ELR (cell line): Measurements from ENCODE around the gene JMJD6.
"Not testable (repeated sequence)": the region's sequence is repeated elsewhere in the genome, so short reads cannot be mapped to it uniquely, and the experiment has no call there.

Source experiments
- DNase-seq: peaks from one replicate; pipeline ENCODE4 v3.0.0-alpha.2; 2015; ENCODE audit warnings: low read depth

Gene JMJD6

DNA sequence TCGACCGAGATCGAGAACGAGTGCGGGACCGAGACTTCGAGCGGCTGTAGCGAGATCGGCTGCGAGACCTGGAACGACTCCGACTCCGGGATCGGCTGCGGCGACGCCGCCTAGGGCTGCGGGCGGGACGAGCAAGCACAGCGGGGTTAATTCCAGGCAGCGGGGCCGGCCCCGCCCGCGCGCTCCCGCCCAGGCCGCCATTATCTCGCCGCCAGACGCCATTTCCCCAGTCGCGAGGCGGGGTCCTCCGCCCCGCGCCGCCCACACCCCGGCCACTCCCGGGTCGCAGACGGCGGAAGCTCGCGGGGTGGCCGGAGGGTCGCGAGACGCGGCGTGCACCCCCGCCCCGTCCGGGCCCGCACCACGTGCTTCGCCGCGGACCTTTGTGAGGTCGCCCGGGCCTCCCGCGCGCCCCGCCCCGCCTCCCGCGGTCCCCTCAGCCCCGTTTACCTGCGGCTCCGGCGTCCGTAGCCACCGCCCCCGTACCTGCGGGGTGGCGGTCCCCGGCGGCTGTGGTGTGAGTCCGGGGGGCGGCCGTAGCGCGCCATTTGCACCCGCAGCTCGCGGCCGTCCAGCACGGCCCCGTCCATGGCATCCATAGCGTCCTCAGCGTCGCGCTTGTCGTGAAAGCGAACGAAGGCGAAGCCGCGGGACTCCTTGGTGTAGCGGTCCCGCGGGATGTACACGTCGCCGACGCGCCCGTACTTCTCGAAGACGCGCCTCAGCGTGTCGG, 10.1 kb upstream of the JMJD6 start:
- DNase-seq: peak; percentile 62

DNA sequence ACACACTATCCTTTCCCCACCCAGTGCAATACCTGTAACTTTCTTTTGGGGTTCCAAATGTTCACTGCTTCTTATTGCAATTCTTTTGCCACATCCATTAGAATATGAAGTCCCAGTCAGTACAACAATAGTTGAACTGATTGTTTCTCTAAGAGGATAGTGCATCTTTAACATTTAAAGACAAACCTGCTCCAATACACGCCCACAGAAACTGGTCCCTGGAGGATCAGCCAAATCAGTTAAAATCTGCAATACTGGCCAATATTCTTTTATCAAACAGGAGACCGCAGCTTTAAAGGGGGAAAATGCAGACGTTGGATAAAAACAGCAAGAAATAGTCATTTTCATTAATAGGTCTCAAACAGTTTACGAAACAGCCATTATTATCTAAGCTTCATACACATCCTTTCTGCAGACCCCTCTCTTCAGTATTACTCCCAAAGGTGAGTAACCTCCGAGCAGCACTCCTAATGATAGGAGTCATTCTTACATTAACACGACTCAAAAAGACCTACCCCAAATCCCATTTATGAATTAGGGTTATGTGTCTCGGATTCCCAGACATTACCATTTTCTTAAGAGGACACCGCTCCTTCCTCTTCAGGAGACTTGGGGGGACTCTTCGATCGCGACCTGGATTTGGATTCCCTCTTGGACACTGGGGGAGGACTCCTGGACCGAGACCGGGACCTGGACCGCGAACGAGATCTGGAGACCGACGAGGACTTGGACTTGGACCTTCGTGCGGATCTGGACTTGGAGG, 9.4 kb upstream of the JMJD6 start:
- peak; percentile 44 for DNase-seq

DNA sequence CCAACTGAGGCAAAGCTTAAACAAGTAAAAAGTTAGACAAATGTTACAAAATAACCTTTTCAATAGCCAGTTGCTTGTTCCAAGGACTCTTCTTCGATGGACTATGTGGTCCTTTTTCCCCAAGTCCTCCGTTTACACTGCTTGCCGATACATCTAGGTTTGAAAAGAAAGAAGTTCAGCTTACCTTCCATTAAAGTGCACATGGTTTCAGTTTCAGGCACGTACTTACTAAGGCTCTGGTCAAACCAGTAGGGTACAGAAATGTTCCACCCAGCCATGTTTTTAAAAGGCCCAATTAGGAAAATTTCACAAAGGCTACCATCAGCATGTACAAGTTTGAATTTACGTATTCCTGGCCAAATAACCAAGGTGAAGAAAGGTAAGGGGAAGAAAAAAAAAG, 8.6 kb upstream of the JMJD6 start:
- DNase-seq: peak; percentile 68

DNA sequence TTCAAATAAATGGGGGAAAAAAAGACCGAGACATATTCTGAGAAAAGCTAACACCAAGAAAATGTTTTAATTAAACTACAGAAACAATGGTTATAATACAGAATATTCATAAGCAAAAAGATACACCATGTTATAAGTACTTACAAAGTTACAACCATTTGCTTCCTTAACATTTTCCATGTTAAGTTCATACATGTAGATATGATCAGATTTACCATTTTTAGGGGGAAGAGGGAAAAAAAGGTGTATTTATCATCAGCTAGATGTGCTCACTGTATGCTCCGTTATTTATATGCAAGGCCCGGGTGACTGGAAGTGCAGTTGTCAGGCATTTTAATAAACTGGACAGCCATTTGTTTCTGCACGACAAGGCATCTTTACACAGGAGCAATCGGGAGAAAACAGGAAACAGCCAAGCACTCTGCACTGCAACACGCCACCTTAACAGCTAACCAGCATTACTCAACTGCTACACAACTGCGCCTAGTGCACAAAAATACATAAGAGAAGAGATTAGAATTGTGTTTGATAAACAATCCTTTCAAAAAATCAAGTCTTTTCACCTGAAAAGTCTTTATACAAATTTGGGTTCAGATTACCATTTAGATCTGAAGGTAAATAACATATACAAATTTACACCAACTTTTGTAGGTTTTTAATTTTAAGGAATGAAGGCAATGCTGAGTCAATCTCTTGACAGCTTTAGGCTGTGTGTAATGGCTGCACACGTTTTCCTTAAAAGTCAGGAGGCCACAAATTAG, 7.9 kb upstream of the JMJD6 start:
- DNase-seq: peak; percentile 69

DNA sequence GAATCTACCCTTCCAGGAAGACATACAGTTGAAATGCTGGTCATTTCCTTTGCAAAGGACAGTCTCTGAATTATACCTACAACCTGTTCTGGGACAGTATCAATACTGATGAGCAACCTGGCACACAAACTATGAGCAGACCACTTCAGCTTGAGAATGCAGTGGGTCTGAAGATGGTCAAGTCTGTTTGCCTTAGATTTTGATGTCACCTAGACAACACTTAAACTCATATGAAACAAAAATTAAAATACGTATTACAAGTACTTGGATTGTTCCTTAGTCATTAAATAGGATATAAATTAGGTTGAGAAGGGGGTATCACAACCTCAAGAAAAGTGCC, 7.2 kb upstream of the JMJD6 start:
- no peak for DNase-seq

DNA sequence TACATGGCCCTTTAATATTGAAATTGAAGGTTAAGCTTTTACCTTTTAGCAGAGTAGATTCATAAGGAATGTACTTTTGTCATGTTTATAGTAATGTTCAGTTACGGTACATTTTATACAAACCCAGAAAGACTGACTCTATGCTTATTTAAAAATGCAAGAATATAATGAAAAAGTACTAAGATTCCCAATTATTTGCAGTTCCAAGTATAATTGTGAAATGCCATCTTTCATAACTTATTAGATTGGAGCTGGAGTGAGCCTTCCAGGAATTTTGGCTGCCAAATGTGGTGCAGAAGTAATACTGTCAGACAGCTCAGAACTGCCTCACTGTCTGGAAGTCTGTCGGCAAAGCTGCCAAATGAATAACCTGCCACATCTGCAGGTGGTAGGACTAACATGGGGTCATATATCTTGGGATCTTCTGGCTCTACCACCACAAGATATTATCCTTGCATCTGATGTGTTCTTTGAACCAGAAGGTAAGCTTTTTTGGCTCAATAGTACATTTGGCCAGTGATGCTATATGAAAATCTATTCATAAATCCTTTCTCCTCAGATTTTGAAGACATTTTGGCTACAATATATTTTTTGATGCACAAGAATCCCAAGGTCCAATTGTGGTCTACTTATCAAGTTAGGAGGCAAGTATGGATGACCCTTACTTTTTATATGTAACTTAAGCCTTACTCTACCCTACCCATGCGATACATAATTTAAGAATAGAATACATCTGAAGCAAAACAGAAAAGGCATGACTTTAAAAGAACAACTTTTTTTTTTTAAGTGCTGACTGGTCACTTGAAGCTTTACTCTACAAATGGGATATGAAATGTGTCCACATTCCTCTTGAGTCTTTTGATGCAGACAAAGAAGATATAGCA, 6.6 kb upstream of the JMJD6 start:
- DNase-seq: peak; percentile 30

DNA sequence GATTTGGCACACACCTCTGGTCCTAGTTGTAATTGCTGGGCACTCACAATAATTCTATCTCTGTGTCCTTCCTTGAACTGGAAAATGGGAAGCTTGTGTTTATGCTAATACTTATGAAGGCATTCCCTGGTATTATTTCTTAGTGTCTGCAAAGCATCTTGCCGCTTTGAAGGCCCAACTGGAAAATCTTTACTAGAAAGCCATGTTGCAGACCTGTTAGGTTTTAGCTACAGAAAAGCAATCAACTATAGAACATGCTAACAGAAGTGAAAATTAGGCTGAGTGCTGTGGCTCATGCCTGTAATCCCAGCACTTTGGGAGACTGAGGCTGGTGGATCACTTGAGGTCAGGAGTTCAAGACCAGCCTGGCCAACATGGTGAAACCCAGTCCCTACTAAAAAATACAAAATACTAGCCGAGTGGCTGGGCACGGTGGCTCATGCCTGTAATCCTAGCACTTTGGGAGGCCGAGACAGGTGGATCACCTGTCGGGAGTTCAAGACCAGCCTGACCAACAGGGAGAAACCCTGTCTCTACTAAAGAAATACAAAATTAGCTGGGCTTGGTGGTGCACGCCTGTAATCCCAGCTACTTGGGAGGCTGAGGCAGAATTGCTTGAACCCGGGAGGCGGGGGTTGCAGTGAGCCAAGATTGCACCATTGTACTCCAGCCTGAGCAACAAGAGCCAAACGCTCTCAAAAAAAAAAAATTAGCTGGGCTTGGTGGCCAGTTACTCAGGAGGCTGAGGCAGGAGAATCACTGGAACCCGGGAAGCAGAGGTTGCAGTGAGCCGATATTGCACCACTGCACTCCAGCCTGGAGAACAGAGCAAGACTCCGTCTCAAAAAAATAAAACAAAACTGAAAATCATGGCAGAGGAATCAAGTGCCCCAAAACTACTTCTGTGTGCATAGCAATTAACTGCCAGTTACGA, 5.7 kb upstream of the JMJD6 start:
- DNase-seq: not testable (repeated sequence)

DNA sequence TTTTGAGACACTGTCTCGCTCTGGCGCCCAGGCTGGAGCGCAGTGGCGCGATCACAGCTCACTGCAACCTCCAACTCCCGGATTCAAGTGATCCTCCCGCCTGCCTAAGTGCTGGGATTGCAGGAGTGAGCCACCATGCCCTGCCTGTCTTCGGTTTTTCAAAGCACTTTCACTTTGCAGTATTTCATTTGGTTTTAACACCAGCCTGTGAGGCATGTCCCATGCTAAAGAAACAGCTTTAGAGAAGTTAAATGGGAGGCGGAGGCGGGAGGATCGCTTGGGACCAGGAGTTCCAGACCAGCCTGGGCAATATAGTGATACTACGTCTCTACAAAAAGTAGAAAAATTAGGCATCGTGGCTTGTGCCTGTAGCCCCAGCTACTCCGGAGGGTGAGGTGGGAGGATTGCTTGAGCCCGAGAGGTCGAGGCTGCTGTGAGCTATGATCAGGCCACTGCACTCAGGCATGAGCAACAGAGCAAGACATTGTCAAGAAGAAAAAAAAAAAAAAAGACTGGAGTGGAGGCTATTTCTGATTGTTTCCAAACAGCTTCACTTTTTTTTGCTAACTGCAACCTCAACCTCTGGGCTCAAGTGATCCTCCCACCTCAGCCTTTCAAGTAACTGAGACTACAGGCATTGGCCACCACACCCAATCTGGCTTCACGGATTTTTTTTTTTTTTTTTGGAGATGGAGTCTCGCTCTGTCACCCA, 1.5 kb upstream of the JMJD6 start:
- peak; percentile 33 for DNase-seq

DNA sequence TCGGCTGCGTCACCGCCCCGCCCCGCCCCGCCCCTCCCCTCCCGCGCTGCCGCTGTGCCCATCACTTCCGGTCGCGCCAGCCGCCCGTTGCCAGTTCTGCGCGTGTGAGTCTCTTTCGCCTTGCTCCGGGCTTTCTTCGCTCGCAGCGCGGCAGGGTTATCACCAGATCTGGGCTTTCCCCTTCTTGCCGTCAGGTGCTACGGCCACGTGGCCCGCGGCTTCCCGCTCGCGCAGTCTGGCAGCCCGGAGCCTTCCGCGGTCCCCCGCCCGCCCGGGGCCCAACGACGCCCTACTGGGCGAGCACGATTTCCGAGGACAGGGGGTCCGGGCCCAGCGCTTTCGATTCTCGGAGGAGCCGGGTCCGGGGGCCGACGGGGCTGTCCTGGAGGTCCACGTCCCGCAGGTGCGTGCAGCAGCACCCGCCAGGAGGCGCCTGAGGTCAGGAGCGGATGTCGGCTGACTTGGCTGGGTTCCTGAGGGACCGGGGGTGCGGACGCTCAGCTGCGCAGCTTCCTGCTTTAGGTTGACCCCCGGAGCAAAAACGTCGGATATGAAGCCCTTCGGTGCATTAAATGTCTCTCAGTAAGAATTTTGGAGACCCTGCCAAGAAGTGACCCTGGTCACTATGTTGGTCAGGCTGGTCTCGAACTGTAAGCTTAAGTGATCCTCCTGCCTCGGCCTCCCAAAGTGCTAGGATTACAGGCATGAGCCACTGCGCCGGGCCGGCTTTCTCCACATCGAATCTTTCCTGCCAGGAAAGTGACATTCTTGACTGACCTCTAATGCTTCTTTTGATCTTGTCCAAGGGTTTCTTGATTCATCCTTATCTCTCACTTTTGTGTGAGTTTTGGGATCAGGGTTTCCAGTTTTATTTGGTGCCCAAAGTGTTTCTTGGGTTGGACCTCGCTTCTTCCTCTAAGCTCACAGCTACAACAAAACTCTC, 641 bp upstream of the JMJD6 start, which contains the start of gene METTL23:
Gene METTL23, plus strand, starts transcription at position 64 of the 943 bp plus-strand sequence. CDS start 2,872 bp downstream, outside the sequence.
- peak; percentile 92 for DNase-seq

DNA sequence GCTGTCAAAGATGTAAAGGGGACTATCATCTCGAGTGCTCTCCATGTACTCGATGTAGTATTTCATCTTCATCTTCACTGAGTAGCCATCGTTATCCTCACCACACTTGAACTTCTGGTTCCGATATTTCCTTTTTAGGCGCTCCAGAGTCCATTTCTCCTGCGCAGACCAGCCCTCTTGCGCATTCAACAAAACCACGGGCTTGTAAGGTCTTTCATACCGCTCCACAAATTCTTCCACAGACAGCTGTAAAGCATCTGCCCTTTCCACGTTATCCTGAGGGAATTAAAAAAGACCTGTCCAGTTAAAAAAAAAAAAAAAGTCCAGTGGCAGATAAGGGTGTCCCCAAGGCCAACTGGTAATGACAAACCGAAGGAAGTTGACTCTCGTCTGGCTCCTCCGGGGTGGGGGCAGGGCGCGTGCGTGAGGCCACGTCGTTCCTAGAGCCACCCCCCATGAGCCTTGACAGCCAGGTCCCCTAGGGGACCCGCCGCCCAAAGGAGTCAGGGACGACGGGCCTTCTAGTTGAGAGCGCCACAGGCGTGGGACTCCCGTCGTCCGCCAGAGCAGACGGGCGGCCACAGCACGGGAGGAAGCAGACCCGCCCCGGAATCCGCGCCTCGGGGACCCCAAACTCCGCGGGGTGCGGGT, 701 bp downstream of the JMJD6 start:
- peak; percentile 56 for DNase-seq

DNA sequence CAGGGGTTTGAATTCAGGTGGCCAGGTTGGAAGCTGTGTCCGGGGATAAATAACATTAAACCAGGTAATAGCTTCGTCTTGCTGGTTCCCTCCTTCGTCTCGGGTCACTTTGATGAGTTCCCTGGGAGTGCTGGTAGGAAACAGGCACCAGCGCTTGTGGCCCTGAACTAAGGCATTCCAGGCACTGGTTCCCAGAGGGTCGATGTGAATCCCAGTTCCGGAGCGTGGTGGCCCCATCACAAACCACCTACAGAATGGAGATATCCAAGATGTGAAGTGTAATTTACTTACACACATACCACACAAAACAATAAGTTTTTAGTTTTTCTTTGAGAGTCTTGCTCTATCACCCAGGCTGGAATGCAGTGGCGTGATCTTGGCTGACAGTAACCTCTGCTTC, 2.6 kb downstream of the JMJD6 start:
- DNase-seq: no peak

DNA sequence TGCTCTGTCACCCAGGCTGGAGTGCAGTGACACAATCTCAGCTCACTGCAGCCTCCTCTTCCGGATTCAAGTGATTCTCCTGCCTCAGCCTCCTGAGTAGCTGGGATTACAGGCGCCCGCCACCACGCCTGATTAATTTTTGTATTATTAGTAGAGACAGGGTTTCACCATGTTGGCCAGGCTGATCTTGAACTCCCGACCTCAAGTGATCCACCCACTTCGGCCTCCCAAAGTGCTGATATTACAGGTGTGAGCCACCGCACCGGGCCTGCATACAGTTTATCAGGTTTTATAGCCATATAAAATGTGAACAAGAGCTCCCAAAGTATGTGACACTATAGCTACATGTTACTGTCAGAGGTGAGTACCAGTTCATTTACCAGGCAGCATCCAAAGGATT, 3.4 kb downstream of the JMJD6 start:
- not testable (repeated sequence) for DNase-seq

DNA sequence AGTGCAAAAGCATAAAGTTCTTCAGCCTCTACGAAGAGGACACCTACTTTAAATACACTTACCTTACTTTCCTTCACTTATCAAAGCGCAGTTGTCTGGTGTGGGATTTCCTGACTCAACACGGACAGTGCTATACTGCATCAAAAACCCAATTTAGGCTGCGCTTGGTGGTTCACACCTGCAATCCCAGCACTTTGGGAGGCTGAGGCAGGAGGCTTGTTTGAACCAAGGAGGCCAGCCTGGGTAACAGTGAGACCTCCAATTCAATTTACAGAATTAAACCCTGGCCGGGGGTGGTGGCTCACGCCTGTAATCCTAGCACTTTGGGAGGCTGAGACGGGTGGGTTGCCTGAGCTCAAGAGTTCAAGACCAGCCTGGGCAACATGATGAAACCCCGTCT, 4.1 kb downstream of the JMJD6 start:
- no peak for DNase-seq

DNA sequence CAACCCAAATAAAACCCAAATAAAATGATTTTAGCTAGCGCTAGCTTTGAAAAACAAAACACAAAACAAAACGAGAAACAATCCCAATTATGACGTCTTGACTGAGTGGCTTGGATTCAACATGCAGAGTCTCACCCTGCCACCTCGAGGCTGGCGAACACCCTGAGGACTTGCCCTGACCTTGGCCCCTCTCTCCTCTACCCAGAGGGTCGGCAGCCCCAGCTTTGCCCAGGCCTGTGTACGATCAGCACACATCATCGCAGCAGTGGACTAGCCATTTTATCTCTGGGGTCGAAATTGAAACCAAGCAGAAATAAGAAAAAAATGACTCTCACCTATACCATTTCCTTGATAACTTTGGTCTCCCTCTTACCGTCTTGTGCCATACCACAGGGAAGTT, 4.9 kb downstream of the JMJD6 start:
- no peak for DNase-seq

DNA sequence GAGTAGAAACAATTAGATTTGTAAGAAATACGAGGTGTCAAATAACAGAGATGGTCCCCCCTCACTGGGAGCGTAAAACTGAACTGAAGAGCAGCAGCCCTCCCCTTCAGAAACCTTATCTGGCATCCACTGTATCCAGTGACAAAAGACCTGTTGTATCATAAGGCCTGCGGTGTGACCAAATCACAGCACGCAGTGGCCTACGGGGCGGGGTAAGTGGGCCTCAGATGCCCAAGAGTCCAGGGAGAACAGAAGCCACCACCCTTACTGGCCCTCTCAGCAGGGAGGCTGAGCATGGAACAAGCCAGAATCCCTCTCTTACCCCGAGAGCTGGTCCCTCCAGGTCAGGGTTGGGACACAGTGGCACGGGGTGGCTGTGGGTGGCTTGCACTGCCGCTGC, 5.5 kb downstream of the JMJD6 start:
- no peak for DNase-seq

DNA sequence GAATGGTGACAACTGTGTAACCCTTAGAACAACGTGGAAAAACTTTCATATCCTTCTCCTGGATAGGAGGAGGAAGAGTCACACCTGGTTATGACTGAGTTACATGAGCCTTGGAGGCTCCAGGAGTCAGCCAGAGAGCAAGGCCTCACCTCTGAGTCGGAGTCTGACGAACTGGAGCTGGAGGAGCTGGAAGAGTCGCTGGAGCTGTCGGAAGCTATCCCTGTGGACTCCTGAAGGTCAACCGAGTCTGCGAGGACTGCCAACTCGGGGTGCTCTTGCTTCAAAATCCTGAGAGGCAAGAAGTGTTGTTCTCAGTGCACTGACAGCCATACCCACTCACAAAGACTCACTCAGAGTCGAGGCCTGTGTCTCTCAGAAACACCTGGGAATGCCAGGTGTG, 6.2 kb downstream of the JMJD6 start:
- no peak for DNase-seq

DNA sequence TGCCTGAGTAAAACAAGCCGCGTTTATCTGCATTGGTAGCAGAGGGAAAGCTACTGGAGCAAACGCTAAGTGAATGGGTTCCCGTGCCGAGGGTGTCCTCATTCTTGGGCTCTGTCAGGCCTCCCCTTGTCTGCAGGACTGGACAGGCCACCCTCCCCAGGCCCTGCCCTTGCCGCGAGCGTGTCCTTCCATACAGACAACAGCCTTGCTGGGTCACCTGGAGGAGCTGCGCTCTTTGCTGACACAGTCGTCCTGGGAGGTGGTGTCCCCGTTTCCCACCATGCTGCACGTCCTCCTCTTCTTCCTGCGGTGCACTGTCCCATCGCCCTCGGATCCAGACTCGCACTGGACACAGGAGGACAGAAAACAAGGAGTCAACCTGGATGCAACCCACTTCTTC, 7.9 kb downstream of the JMJD6 start:
- no peak for DNase-seq

DNA sequence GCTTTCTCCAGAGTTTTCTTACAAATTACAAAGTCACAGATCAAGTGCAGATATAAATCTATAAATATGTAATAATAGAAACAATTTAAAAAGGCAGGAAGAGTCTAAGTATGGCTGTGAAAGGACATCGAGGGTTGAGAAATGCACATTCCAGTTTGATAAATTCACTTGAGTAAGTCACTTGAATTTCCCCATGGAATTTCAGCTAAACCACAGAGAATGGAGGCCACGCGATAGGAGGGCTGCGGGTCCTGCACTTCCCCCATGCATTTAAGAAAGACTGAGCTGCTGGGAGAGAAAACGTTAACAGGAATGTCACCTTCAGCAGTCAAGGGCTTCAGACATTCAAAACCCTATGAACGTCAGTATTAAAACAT, 9.6 kb downstream of the JMJD6 start:
- DNase-seq: peak; percentile 93
